ENCODE results near the gene PIK3CD.

DNA sequence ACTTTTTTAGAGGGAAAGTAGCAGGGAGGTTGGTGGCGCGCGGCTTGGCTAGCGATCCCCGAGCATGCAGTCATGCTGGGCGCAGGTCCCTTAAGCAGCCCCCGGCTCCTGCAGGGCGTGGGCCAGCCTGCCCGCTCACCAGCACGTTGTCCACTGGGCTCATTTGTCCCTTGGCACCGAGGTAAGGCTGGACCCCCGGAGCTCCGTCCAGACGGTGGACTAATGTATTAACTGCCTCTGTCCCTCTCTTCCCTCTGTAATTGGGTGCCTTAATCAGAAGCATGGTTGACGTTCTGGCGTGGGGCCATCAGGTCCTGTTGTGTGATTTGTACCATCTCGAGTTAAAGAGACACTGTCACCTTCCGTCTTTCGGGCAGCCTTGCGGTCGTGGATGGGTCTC lies 45.1 kb upstream of the PIK3CD start:
- TF ChIP-seq, protein P1, sequence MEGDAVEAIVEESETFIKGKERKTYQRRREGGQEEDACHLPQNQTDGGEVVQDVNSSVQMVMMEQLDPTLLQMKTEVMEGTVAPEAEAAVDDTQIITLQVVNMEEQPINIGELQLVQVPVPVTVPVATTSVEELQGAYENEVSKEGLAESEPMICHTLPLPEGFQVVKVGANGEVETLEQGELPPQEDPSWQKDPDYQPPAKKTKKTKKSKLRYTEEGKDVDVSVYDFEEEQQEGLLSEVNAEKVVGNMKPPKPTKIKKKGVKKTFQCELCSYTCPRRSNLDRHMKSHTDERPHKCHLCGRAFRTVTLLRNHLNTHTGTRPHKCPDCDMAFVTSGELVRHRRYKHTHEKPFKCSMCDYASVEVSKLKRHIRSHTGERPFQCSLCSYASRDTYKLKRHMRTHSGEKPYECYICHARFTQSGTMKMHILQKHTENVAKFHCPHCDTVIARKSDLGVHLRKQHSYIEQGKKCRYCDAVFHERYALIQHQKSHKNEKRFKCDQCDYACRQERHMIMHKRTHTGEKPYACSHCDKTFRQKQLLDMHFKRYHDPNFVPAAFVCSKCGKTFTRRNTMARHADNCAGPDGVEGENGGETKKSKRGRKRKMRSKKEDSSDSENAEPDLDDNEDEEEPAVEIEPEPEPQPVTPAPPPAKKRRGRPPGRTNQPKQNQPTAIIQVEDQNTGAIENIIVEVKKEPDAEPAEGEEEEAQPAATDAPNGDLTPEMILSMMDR (IDR thresholded peaks at IDR 0.05; ENCODE audit: low read depth, low read length, missing input control), result no peak
- TF ChIP-seq MAX (IDR thresholded peaks at IDR 0.05) (no peak), FOXA1 (IDR thresholded peaks at IDR 0.05) (no peak), SP1 (IDR thresholded peaks at IDR 0.05) (no peak), JUND (IDR thresholded peaks at IDR 0.05) (no peak)

Data from liver (tissue), 3 donors.